SK-N-SH (cell line): Measurements from ENCODE around the gene KMT2A. TPM values are rescaled to one million over a fixed set of nuclear protein-coding genes. Genes with fewer than 3 reads are reported as not detected.

Experiments
- CTCF ChIA-PET: fragments of 300-600, 350-600 bp; formaldehyde crosslinking; extraction: SDS; loops from one replicate; lab custom pipeline; 2021; lab: Yijun Ruan, JAX
- POLR2A ChIA-PET: fragments of 350-600 bp; sonication (Branson Sonifier 250); formaldehyde crosslinking; extraction: SDS; loops from one replicate; lab custom pipeline; 2020; ENCODE audit warnings: antibody characterized with exemption, inconsistent platforms; lab: Yijun Ruan, JAX
- DNase-seq: peaks from one replicate; pipeline ENCODE4 v3.0.0; 2012
- H2AFZ ChIP-seq: fragments of 200-600 bp; sonication (generic); 2 replicates; pipeline ENCODE4 v1.8.1; 2016; ENCODE audit warnings: antibody characterized with exemption, mild to moderate bottlenecking, low read depth
- H3F3A ChIP-seq: fragments of 200-600 bp; sonication (generic); replicated peaks from 2 replicates; pipeline ENCODE3; 2016; ENCODE audit warnings: antibody characterized with exemption, mild to moderate bottlenecking; ENCODE audit not compliant: insufficient read depth
- H3K27ac ChIP-seq, 2 experiments: fragments of 200-500 bp in 1 of 2; fragments of 200-600 bp in 1 of 2; sonication (Bioruptor generic) in 1 of 2; sonication (generic), shearing (Covaris generic) in 1 of 2; 2 replicates each; pipeline versions ENCODE4 v1.5.1 to v1.6.1; 2014 to 2016; ENCODE audit warnings: low read depth in 2 of 2, inconsistent platforms in 1 of 2, low read length in 1 of 2, mild to moderate bottlenecking in 1 of 2, mixed read lengths in 1 of 2
- H3K27me3 ChIP-seq: fragments of 200-600 bp; sonication (generic), shearing (Covaris generic); 2 replicates; pipeline ENCODE4 v1.6.1; 2016; ENCODE audit warnings: mixed run types; ENCODE audit not compliant: insufficient read depth
- H3K36me3 ChIP-seq, 2 experiments: fragments of 200-500 bp in 1 of 2; fragments of 200-600 bp in 1 of 2; sonication (Bioruptor generic) in 1 of 2; sonication (generic) in 1 of 2; replicated peaks in 1 of 2; 2 replicates each; pipeline versions ENCODE3 to v1.5.1; 2014 to 2016; ENCODE audit warnings: low read length in 1 of 2, mild to moderate bottlenecking in 1 of 2; ENCODE audit not compliant: insufficient read depth in 2 of 2, control insufficient read depth in 1 of 2
- H3K4me1 ChIP-seq, 2 experiments: fragments of 200-500 bp in 1 of 2; fragments of 200-600 bp in 1 of 2; sonication (Bioruptor generic) in 1 of 2; sonication (generic), shearing (Covaris generic) in 1 of 2; 2 replicates each; pipeline versions ENCODE4 v1.5.1 to v1.6.1; 2014 to 2016; ENCODE audit warnings: low read depth in 1 of 2, low read length in 1 of 2, mixed run types in 1 of 2; ENCODE audit not compliant: insufficient read depth in 2 of 2, control insufficient read depth in 1 of 2
- H3K4me2 ChIP-seq: fragments of 200-600 bp; sonication (generic), shearing (Covaris generic); 2 replicates; pipeline ENCODE4 v1.6.1; 2017; ENCODE audit warnings: mixed run types
- H3K4me3 ChIP-seq, 2 experiments: fragments of 200-500 bp in 1 of 2; fragments of 200-600 bp in 1 of 2; sonication (Bioruptor generic) in 1 of 2; sonication (generic), shearing (Covaris generic) in 1 of 2; 2 replicates each; pipeline versions ENCODE4 v1.5.1 to v1.8.1; 2014 to 2016; ENCODE audit warnings: low read depth in 2 of 2, inconsistent platforms in 1 of 2, low read length in 1 of 2, mild to moderate bottlenecking in 1 of 2, mixed read lengths in 1 of 2, moderate library complexity in 1 of 2
- H3K79me2 ChIP-seq: fragments of 200-600 bp; sonication (generic); 2 replicates; pipeline ENCODE4 v1.8.1; 2017; ENCODE audit warnings: mild to moderate bottlenecking; ENCODE audit not compliant: insufficient read depth
- H3K9ac ChIP-seq: fragments of 200-600 bp; sonication (generic); 2 replicates; pipeline ENCODE4 v1.6.1; 2017; ENCODE audit warnings: mixed run types
- H3K9me2 ChIP-seq: fragments of 200-600 bp; sonication (generic); 2 replicates; pipeline ENCODE4 v1.6.1; 2017; ENCODE audit warnings: mixed run types
- H3K9me3 ChIP-seq: fragments of 200-600 bp; sonication (generic); 2 replicates; pipeline ENCODE4 v1.6.1; 2017; ENCODE audit warnings: mixed run types, mild to moderate bottlenecking, moderate library complexity
- H4K20me1 ChIP-seq: fragments of 200-600 bp; sonication (generic); 2 replicates; pipeline ENCODE4 v1.6.1; 2017; ENCODE audit warnings: mild to moderate bottlenecking, mixed run types; ENCODE audit not compliant: insufficient read depth
- CHD2 ChIP-seq: fragments of 150-350 bp; IDR thresholded peaks from 2 replicates; pipeline ENCODE4 v1.6.1; 2018; ENCODE audit warnings: low read length; ENCODE audit not compliant: partially characterized antibody
- ELF1 ChIP-seq: IDR thresholded peaks from 2 replicates; pipeline ENCODE4 v1.4.0; 2012
- EP300 ChIP-seq, 2 experiments: IDR thresholded peaks; 2 replicates each; pipeline versions ENCODE4 v1.4.0 to v1.6.1; 2012; ENCODE audit warnings: borderline replicate concordance in 1 of 2, low read depth in 1 of 2, low read length in 1 of 2
- EZH2phosphoT487 ChIP-seq: fragments of 200-600 bp; sonication (generic); IDR thresholded peaks from 2 replicates; pipeline ENCODE4 v1.6.1; 2017; ENCODE audit warnings: low read depth, mixed run types, mild to moderate bottlenecking, antibody characterized with exemption, moderate library complexity, borderline replicate concordance
- FOSL2 ChIP-seq: IDR thresholded peaks from 2 replicates; pipeline ENCODE4 v1.4.0; 2012; ENCODE audit warnings: low read depth, mild to moderate bottlenecking, moderate library complexity, borderline replicate concordance
- FOXJ3 ChIP-seq: sonication (generic); formaldehyde crosslinking; IDR thresholded peaks from 2 replicates; pipeline ENCODE4 v1.5.1; 2020; ENCODE audit warnings: mild to moderate bottlenecking, missing genetic modification reagents
- FOXM1 ChIP-seq: IDR thresholded peaks from 2 replicates; pipeline ENCODE4 v1.4.0; 2012; ENCODE audit warnings: low read depth, mild to moderate bottlenecking
- GABPA ChIP-seq: IDR thresholded peaks from 2 replicates; pipeline ENCODE4 v1.4.0; 2012; ENCODE audit warnings: low read depth, mild to moderate bottlenecking
- GATA2 ChIP-seq: sonication (generic); formaldehyde crosslinking; IDR thresholded peaks from 2 replicates; pipeline ENCODE4 v1.5.0; 2020; ENCODE audit warnings: mild to moderate bottlenecking, missing genetic modification reagents
- IRF3 ChIP-seq: fragments of 150-350 bp; IDR thresholded peaks from 2 replicates; pipeline ENCODE4 v1.6.1; 2016; ENCODE audit warnings: mild to moderate bottlenecking, low read depth, low read length
- JUND ChIP-seq: IDR thresholded peaks from 2 replicates; pipeline ENCODE4 v1.4.0; 2012
- NRF1 ChIP-seq: IDR thresholded peaks from 2 replicates; pipeline ENCODE4 v1.6.1; 2012; ENCODE audit warnings: low read depth, mild to moderate bottlenecking, low read length
- PBX3 ChIP-seq: IDR thresholded peaks from 2 replicates; pipeline ENCODE4; 2012
- POLR2AphosphoS5 ChIP-seq: IDR thresholded peaks from 2 replicates; pipeline ENCODE4 v1.6.1; 2012; ENCODE audit warnings: low read depth, low read length
- RAD21 ChIP-seq: IDR thresholded peaks from 2 replicates; pipeline ENCODE4 v1.6.1; 2012; ENCODE audit warnings: mild to moderate bottlenecking, low read length
- RCOR1 ChIP-seq: fragments of 150-350 bp; IDR thresholded peaks from 2 replicates; pipeline ENCODE4 v1.6.1; 2017; ENCODE audit warnings: antibody characterized with exemption, low read length
- REST ChIP-seq: IDR thresholded peaks from 2 replicates; pipeline ENCODE4 v1.6.1; 2012; ENCODE audit warnings: mild to moderate bottlenecking, low read depth, low read length, moderate library complexity
- SIN3A ChIP-seq: IDR thresholded peaks from 2 replicates; pipeline ENCODE4 v1.6.1; 2012; ENCODE audit warnings: low read depth, mild to moderate bottlenecking, low read length, moderate library complexity, borderline replicate concordance
- SMC3 ChIP-seq: IDR thresholded peaks from 2 replicates; pipeline ENCODE4 v1.6.1; 2012; ENCODE audit warnings: low read depth, low read length, improper control_type of control experiment
- TAF1 ChIP-seq: IDR thresholded peaks from 2 replicates; pipeline ENCODE4 v1.6.1; 2012; ENCODE audit warnings: low read depth, mild to moderate bottlenecking, low read length, moderate library complexity, borderline replicate concordance
- TCF12 ChIP-seq: IDR thresholded peaks from 2 replicates; pipeline ENCODE4 v1.4.0; 2012
- USF1 ChIP-seq: IDR thresholded peaks from 2 replicates; pipeline ENCODE4 v1.4.0; 2012; ENCODE audit warnings: low read depth, borderline replicate concordance
- YY1 ChIP-seq: IDR thresholded peaks from 2 replicates; pipeline ENCODE4 v1.4.0; 2012; ENCODE audit warnings: low read depth, mild to moderate bottlenecking
- ZBTB33 ChIP-seq: IDR thresholded peaks from 2 replicates; pipeline ENCODE4 v1.4.0; 2012; ENCODE audit warnings: low read depth, borderline replicate concordance
- WGBS: methylation state at CpG from one replicate; pipeline ENCODE4 v1.1.6; 2017; ENCODE audit warnings: low lambda C conversion rate; 5-methylcytosine and 5-hydroxymethylcytosine counted together
- polyA plus RNA-seq, 3 experiments: library from polyadenylated mRNA; depleted of rRNA; stranded (reverse); fragments of >200 nt; gene quantifications; 2 replicates each; pipeline ENCODE4 v1.2.3, GENCODE V29; 2012
- TF ChIP-seq, protein P1 (sequence below): IDR thresholded peaks from 2 replicates; pipeline ENCODE4 v1.4.0; 2012; ENCODE audit warnings: low read depth

The KMT2A gene
- polyA plus RNA-seq, 1 of the 3 experiments (the other 2 are of a cell fraction), result 15.7 TPM

DNA sequence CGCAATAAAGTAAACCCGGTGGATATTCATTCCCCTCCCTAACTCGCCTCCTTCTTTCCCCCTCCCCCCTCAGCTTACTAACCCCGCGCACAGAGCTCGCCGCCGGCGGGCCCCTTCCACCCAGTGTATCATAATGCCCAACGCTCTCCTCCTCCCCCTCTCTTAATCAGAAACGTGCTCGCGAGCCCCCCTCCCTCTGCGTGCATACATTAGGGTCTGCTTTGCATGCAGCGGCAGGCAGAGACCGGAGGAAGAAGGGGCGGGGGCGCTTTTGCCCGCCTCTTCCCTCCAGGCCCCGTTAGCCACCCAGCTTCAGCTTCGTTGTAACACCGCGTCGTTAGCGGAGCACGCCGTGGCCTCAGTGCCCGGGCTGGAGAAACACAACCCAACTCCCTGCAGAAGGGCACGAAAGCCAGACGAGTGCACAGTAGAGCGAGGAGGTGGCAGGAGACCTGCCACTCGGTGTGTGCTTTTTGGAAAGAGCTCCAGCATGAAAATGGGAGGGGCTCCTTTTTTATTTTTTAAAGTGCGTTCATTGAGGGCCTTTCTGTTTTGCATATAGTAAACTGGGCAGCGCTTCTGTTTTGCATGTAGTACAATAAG is 901 bp upstream of the KMT2A start:
- H3K9ac ChIP-seq, result peak overlapping the region; percentile 63

More for the DNA sequence above, 901 bp upstream of the KMT2A start:
- H3F3A ChIP-seq, result peaks cover 28% of the 10 kb centered on the region
- H3K36me3 ChIP-seq, result peaks cover 8 to 13% of the 10 kb centered on the region in 2 experiments
- CTCF ChIA-PET, result interaction anchor here (0.6 to 1.4 kb wide), 3 partner anchors 12 to 1129 kb away, joined by 3 to 4 read pairs (median 3); no protein-coding TSS in a partner anchor
- peaks cover 30% of the 10 kb centered on the region for H4K20me1 ChIP-seq
- peaks cover 19 to 31% of the 10 kb centered on the region in 2 experiments; a peak in 3 of 4 replicates for H3K4me1 ChIP-seq
- H3K79me2 ChIP-seq, result peaks cover 39% of the 10 kb centered on the region
- peak overlapping the region; percentile 92 for H2AFZ ChIP-seq
- under 1% methylated on average over 29 of the region's 34 CpGs for WGBS
- H3K4me3 ChIP-seq, result peak overlapping the region; percentile 68 to 77
- peak overlapping the region; percentile 98 for H3K4me2 ChIP-seq
- TF ChIP-seq TAF1 (peak; percentile 26; the same call in 1 of the 2 replicates), FOXJ3 (CRISPR knock-in tag) (no peak), NRF1 (no peak), PBX3 (no peak), CHD2 (peak; percentile 63), FOSL2 (no peak), EZH2phosphoT487 (no peak), REST (no peak), EP300 (IDR thresholded peaks at IDR 0.05; ENCODE audit: borderline replicate concordance in 1 of 2, low read depth in 1 of 2, low read length in 1 of 2) (peak in 1 of 2 experiments; percentile 26; a peak in 1 of 4 replicates), POLR2AphosphoS5 (no peak), USF1 (no peak), RAD21 (no peak), ELF1 (no peak), YY1 (no peak), JUND (no peak), ZBTB33 (no peak), SIN3A (no peak), FOXM1 (no peak), SMC3 (peak; percentile 2; the same call in 1 of the 2 replicates), GABPA (0 out of 2 replicates have a peak, but pooled peaks have one; percentile 34), GATA2 (CRISPR knock-in tag) (peak; percentile 17; the same call in 1 of the 2 replicates), IRF3 (no peak), TCF12 (peak; percentile 39; the same call in 1 of the 2 replicates), RCOR1 (no peak)
- TF ChIP-seq, protein P1, sequence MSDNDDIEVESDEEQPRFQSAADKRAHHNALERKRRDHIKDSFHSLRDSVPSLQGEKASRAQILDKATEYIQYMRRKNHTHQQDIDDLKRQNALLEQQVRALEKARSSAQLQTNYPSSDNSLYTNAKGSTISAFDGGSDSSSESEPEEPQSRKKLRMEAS, result peak; percentile 59
- TF ChIP-seq, all 33 proteins: peak for 8
- Histone ChIP-seq H3K9me2 (no peaks in the 10 kb centered on the region), H3K27me3 (no peaks in the 10 kb centered on the region), H3K9me3 (no peaks in the 10 kb centered on the region), H3K27ac (peak overlapping the region; percentile 80 to 99)
- DNase-seq, result peak; percentile 83
- POLR2A ChIA-PET, result interaction anchor here (0.6 to 1.6 kb wide), 10 partner anchors 9 to 109 kb away, joined by 3 to 5 read pairs (median 4); partner anchors contain the start of gene ATP5MG
